ENCODE measurements around the gene MGAT3. TPM values are rescaled to one million over a fixed set of nuclear protein-coding genes. Genes with fewer than 3 reads are reported as not detected.

The MGAT3 gene
- total and polyA plus RNA-seq, 9 of the 15 experiments (the other 6 are each of a cell fraction or from before 2014, with no cell fraction given): 0.10 to 11.5 (median 4.6) TPM

GRCh38 chr22:39534591-39535356, 78.0 kb downstream of the MGAT3 start:
- H4K20me1 ChIP-seq (replicated peaks; ENCODE audit: control insufficient read depth, insufficient read depth, low read length): peaks cover 7% of the 10 kb centered on the region; the same call in 1 of the 2 replicates
- no TSS peak for BruUV-seq (replicated peaks)
- DNase-seq (ENCODE audit: extremely low read depth in 1 of 4, low spot score in 3 of 4) (peak; percentile 72 to 82 (median 74)), FAIRE-seq (peak; percentile 64), ATAC-seq (peak; percentile 66)
- H3K27ac ChIP-seq (ENCODE audit: extremely low read depth, low read depth, low read length): no peak overlapping the region
- CTCF ChIA-PET (ENCODE audit: low intra/inter-chr PET ratio): interaction anchor here (0.5 to 2.2 kb wide), 8 partner anchors 25 to 1365 kb away, joined by 3 to 18 read pairs (median 3); no protein-coding TSS in a partner anchor
- peaks cover 28% of the 10 kb centered on the region for H3K79me2 ChIP-seq (ENCODE audit: control insufficient read depth, insufficient read depth, low read length)
- H3K4me3 ChIP-seq: no peak overlapping the region
- H3K9ac ChIP-seq (ENCODE audit: insufficient read depth in 1 of 2, low read depth in 2 of 2, low read length in 2 of 2): peak overlapping the region; percentile 49 to 83
- in situ Hi-C loops (cut with MboI): loop anchor here (5.0 to 10.0 kb wide), 2 partner anchors 372 to 650 kb away; no protein-coding TSS in a partner anchor
- WGBS (ENCODE audit: insufficient coverage, low coverage, missing lambda C conversion rate): 7% methylated on average over 20 of the region's 41 CpGs
- no peaks in the 10 kb centered on the region for H3K27me3 ChIP-seq (ENCODE audit: control insufficient read depth in 2 of 2, insufficient read depth in 2 of 2, low read length in 2 of 2)
- H3K9me3 ChIP-seq (replicated peaks; ENCODE audit: control insufficient read depth, insufficient read depth, low read depth, low read length): no peaks in the 10 kb centered on the region
- POLR2A ChIA-PET: interaction anchor here (0.6 kb wide), 1 partner anchor 12 kb away, joined by 3 read pairs; no protein-coding TSS in a partner anchor
- H3K4me2 ChIP-seq (ENCODE audit: insufficient read depth, low read length): peak overlapping the region; percentile 62
- no peaks in the 10 kb centered on the region for H3K9me1 ChIP-seq (ENCODE audit: control insufficient read depth, insufficient read depth, low read length)
- H2AFZ ChIP-seq (ENCODE audit: low read depth, low read length): peak overlapping the region; percentile 98
- H3K4me1 ChIP-seq (replicated peaks in 1 of 2; ENCODE audit: control insufficient read depth in 2 of 2, insufficient read depth in 2 of 2, low read length in 2 of 2): peaks cover 19 to 39% of the 10 kb centered on the region in 2 experiments; a peak in 4 of 5 replicates
- intact Hi-C loops (cut with micrococcal nuclease): loop anchor here (5.0 kb wide), 2 partner anchors 37 to 503 kb away; no protein-coding TSS in a partner anchor
- peaks cover 20% of the 10 kb centered on the region for H3K36me3 ChIP-seq (ENCODE audit: control insufficient read depth, insufficient read depth, low read length)
- TF ChIP-seq CXXC5 (CRISPR knock-in tag; IDR thresholded peaks at IDR 0.05) (peak; percentile 53; the same call in 1 of the 2 replicates), SMARCE1 (IDR thresholded peaks at IDR 0.05) (0 out of 2 replicates have a peak, but pooled peaks have one; percentile 36), HDAC1 (IDR thresholded peaks at IDR 0.05) (0 out of 4 replicates have a peak, but pooled peaks of 1 of the 2 experiments have one; percentile 23), KHSRP (IDR thresholded peaks at IDR 0.05) (no peak), ZSCAN29 (IDR thresholded peaks at IDR 0.05) (no peak), EGR1 (conservative IDR thresholded peaks at IDR 0.05) (0 out of 2 replicates have a peak, but pooled peaks have one; percentile 5), CCNT2 (IDR thresholded peaks at IDR 0.05; ENCODE audit: borderline replicate concordance, extremely low read depth, insufficient read length, low read depth, low read length) (peak; percentile 41), SRSF3 (IDR thresholded peaks at IDR 0.05; ENCODE audit: insufficient read depth, low read length) (no peak), CHD1 (IDR thresholded peaks at IDR 0.05; ENCODE audit: low read length) (no peak), IFI16 (CRISPR knock-in tag; IDR thresholded peaks at IDR 0.05) (no peak), STAG1 (CRISPR knock-in tag; IDR thresholded peaks at IDR 0.05; ENCODE audit: borderline replicate concordance) (peak; percentile 99), ARID2 (IDR thresholded peaks at IDR 0.05) (peak; percentile 52; the same call in 1 of the 2 replicates), TEAD2 (tag; IDR thresholded peaks at IDR 0.05) (peak; percentile 98), ZFX (CRISPR knock-in tag; IDR thresholded peaks at IDR 0.05) (peak; percentile 47), MYNN (IDR thresholded peaks at IDR 0.05) (0 out of 2 replicates have a peak, but pooled peaks have one; percentile 34), MYNN (CRISPR knock-in tag; IDR thresholded peaks at IDR 0.05) (no peak), GABPA (tag; conservative IDR thresholded peaks at IDR 0.05; ENCODE audit: low read depth) (no peak), RBFOX2 (IDR thresholded peaks at IDR 0.05; ENCODE audit: low read depth, low read length) (peak; percentile 69), FOXA3 (CRISPR knock-in tag; conservative IDR thresholded peaks at IDR 0.05 in 1 of 2, IDR thresholded peaks at IDR 0.05 in 1 of 2) (no peak), KLF10 (CRISPR knock-in tag; IDR thresholded peaks at IDR 0.05) (no peak), HLTF (IDR thresholded peaks at IDR 0.05) (no peak), THAP12 (CRISPR knock-in tag; IDR thresholded peaks at IDR 0.05) (0 out of 2 replicates have a peak, but pooled peaks have one; percentile 27)
